Fibroblast of skin of back (primary cell): ENCODE measurements around the gene UPF3A.
A peak's percentile ranks its signal among the peaks of the same experiment; 100 is the strongest.
"Not testable (repeated sequence)": the region's sequence is repeated elsewhere in the genome, so short reads cannot be mapped to it uniquely, and the experiment has no call there.

Experiments used
- DNase-seq: peaks from one replicate; pipeline ENCODE4 v3.0.0-alpha.2; 2013

Gene UPF3A

DNA sequence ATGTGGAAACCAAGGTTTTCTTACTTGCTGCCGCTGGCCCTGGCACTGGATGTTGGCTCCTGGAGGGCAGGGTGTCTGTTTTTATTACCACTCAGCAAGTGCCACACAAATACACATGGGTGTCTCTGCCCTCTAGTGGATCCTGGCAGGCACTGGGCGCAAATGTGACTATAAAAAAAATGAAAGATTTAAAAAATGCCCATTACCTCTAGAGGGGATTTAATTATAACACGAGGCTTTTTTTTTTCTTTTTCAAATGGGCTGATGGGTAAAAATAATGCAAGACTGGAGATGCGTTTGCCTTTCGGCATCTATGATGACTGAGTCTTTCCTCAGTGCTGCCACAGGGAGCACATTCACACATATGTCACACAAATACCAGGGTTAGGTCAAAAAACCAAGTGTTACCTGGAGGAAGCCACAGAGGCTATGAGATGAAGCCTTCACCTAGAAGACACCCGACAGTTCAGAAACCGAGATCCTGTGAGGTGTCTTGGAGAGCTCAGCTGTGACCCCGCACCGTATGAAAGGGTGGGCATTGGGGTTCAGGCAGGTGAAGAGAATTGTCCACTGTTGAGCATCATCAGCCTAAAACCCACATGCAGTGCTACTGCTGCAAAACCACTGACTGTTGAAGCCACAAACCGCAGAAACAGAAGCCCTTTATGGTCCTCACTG is 58.6 kb downstream of the UPF3A start:
- DNase-seq = peak; percentile 60

DNA sequence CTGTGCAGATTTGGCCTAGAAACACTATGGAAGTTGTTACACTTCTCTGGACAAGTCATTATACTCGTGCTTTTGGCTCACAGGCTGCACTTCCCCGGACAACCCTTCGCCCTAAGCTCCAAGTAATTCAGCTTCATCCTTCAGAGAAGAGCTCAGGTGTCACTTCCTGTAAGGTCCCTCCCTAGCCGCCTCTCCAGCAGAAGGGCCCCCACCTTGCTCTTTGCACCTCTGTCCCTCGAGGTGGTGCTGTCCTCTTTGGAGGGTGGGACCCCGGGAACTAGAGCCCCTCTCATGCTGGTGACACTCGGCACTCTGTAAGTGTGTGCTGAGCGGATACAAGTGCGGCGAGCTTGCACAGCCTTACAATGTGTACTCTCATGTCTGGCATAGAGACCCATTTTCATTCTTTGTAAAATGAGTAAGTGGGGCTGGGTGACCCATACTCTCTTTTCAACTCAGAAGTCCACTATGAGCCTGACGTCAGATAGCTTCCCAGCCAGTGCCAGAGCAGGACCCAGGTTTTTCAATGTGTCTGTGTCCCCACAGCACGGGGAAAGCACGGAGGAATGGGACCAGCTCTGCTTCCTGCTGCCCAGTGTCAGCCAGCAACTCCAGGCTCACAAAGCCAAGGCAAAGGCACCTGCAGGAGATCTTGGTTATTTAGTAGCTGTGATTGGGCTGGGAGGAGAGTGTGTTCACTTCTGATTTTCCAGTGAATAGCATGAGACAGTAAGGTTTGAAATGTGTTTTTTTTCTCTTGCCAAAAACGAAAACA is 59.8 kb downstream of the UPF3A start:
- no peak for DNase-seq

DNA sequence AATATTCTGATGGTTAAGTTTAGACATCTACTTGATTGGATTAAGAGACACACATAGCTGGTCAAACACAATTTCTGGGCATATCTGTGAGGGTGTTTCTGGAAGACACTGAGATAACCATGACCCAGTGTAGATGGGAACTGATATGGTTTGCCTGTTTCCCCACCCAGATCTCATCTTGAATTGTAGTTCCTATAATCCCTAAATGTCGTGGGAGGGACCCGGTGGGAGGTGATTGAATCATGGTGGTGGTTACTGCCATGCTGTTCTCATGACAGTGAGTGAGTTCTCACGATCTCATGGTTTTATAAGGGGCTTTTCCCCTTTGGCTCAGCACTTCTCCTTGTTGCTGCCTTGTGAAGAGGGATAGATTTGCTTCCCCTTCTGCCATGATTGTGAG is 65.9 kb downstream of the UPF3A start:
- DNase-seq = not testable (repeated sequence)

DNA sequence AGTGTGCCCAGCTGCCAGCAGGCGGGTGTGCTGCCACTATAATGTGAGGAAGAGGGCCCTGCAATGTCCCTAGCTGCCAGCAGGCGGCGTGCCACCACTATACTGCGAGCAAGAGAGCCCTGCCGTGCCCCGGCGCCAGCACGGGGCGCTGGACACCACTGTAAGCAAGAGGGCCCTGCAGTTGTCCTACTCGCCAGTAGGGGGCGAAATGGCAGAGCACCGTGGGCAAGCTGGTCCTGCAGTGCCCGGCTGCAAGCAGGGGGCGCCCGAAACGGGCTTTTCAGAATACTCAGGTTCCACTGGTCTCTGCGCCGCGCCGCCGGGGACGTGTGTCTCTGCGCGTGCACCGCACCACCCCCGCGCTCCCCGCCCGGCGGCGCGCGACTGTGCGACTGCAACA is 71.4 kb downstream of the UPF3A start:
- DNase-seq = not testable (repeated sequence)

DNA sequence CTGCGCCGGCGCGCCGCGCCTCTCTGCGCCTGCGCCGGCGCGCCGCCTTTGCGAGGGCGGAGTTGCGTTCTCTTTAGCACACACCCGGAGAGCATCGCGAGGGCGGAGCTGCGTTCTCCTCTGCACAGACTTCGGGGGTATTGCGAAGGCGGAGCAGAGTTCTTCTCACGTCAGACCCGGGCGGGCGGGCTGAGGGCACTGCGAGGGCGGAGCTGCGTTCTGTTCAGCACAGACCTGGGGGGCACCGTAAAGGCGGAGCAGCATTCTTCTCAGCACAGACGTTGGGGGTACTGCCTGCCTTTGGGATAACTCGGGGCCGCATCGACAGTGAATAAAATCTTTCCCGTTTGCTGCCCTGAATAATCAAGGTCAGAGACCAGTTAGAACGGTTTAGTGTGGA is 72.0 kb downstream of the UPF3A start:
- DNase-seq = not testable (repeated sequence)
